ENCODE results near the gene SPON1.

Gene SPON1

DNA sequence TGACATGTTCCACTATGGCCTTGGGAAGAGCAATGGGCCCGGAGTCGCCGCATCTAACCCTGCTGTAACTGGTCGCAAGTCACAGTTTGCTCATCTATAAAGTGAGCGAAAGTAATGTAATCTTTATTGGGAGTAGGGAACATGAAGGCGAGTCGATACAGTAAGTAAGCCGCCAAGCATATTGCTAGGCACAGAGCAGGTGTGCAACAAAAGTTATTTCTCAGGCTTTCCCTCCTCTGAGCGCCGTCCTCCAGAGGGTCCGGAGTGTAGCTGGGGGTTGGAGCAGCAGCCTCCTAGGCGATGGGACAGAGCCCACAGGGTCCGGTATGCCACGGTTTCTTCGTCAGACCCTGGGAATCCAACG lies 343 bp upstream of the SPON1 start:
- Histone ChIP-seq H3K27me3 (ENCODE audit: low read length) (no peaks in the 10 kb centered on the region), H2AFZ (ENCODE audit: low read depth, low read length, severe bottlenecking) (no peak overlapping the region), H3K4me3 (ENCODE audit: insufficient read depth, low read length, poor library complexity, severe bottlenecking) (no peak overlapping the region)

DNA sequence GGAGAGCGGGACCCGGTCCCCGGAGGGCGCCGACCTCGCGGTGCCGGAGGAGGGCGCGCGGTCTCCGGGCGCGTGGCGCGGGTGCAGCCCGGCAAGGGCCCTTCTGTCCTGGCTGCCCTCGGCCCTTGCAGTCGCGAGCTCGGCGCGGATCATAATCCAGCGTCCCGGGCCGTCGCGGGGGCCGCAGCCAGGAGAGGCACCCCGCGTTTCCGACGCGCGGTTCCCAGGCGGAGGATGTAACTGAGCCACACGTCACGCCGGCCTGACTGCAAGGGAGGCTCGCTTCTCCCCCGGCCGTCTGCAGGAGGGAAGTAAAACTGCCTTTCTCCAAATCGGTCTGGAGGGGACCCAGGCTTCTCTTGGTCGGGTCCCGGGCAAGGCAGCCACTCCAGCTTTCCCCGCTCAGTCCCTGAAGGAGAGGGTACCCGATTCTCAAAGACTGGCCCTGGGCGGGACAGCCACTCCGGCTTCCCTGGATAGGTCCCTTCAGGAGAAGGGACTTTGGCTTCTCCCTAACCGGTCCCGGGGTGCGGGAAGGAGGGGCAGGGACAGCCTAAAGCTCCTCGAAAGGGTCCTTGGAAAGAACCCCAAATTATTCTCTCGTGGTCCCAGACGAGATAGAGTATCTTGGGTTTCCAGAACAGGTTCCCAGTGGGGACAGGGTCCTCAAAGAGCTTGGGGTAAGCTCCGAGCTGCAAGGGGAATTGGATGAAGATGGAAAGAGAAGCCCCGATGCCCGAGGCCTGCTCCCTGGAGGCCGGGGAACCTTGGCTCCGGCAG lies 836 bp downstream of the SPON1 start:
- no peak for TF ChIP-seq EZH2phosphoT487 (conservative IDR thresholded peaks at IDR 0.05; ENCODE audit: low read length)
- TF ChIP-seq, protein P1, sequence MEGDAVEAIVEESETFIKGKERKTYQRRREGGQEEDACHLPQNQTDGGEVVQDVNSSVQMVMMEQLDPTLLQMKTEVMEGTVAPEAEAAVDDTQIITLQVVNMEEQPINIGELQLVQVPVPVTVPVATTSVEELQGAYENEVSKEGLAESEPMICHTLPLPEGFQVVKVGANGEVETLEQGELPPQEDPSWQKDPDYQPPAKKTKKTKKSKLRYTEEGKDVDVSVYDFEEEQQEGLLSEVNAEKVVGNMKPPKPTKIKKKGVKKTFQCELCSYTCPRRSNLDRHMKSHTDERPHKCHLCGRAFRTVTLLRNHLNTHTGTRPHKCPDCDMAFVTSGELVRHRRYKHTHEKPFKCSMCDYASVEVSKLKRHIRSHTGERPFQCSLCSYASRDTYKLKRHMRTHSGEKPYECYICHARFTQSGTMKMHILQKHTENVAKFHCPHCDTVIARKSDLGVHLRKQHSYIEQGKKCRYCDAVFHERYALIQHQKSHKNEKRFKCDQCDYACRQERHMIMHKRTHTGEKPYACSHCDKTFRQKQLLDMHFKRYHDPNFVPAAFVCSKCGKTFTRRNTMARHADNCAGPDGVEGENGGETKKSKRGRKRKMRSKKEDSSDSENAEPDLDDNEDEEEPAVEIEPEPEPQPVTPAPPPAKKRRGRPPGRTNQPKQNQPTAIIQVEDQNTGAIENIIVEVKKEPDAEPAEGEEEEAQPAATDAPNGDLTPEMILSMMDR (IDR thresholded peaks at IDR 0.05; ENCODE audit: insufficient read depth, low read length, poor library complexity, severe bottlenecking): no peak
- Histone ChIP-seq H3K4me3 (ENCODE audit: insufficient read depth, low read length, poor library complexity, severe bottlenecking) (no peak overlapping the region), H3K27me3 (ENCODE audit: low read length) (no peaks in the 10 kb centered on the region), H3K36me3 (ENCODE audit: low read length) (no peaks in the 10 kb centered on the region), H3K9me2 (replicated peaks; ENCODE audit: insufficient read depth, low read length) (no peaks in the 10 kb centered on the region), H4K20me1 (ENCODE audit: low read depth, low read length) (no peaks in the 10 kb centered on the region), H3K4me2 (ENCODE audit: low read depth, low read length, poor library complexity, severe bottlenecking) (no peak overlapping the region), H3K79me2 (ENCODE audit: insufficient read depth, low read length) (no peaks in the 10 kb centered on the region), H3F3A (ENCODE audit: insufficient read depth) (no peaks in the 10 kb centered on the region), H2AFZ (ENCODE audit: low read depth, low read length, severe bottlenecking) (no peak overlapping the region), H3K27ac (ENCODE audit: low read depth, low read length) (no peak overlapping the region), H3K9ac (ENCODE audit: low read length) (no peak overlapping the region), H3K9me3 (ENCODE audit: insufficient read depth, low read length) (no peaks in the 10 kb centered on the region)

More for the DNA sequence above, 343 bp upstream of the SPON1 start:
- Histone ChIP-seq H3F3A (ENCODE audit: insufficient read depth) (no peaks in the 10 kb centered on the region), H3K9me2 (replicated peaks; ENCODE audit: insufficient read depth, low read length) (no peaks in the 10 kb centered on the region), H4K20me1 (ENCODE audit: low read depth, low read length) (no peaks in the 10 kb centered on the region), H3K79me2 (ENCODE audit: insufficient read depth, low read length) (no peaks in the 10 kb centered on the region), H3K9ac (ENCODE audit: low read length) (no peak overlapping the region), H3K9me3 (ENCODE audit: insufficient read depth, low read length) (no peaks in the 10 kb centered on the region), H3K36me3 (ENCODE audit: low read length) (no peaks in the 10 kb centered on the region), H3K27ac (ENCODE audit: low read depth, low read length) (no peak overlapping the region), H3K4me2 (ENCODE audit: low read depth, low read length, poor library complexity, severe bottlenecking) (no peak overlapping the region)
- TF ChIP-seq, protein P1 (IDR thresholded peaks at IDR 0.05; ENCODE audit: insufficient read depth, low read length, poor library complexity, severe bottlenecking): no peak
- no peak for TF ChIP-seq EZH2phosphoT487 (conservative IDR thresholded peaks at IDR 0.05; ENCODE audit: low read length)

DNA sequence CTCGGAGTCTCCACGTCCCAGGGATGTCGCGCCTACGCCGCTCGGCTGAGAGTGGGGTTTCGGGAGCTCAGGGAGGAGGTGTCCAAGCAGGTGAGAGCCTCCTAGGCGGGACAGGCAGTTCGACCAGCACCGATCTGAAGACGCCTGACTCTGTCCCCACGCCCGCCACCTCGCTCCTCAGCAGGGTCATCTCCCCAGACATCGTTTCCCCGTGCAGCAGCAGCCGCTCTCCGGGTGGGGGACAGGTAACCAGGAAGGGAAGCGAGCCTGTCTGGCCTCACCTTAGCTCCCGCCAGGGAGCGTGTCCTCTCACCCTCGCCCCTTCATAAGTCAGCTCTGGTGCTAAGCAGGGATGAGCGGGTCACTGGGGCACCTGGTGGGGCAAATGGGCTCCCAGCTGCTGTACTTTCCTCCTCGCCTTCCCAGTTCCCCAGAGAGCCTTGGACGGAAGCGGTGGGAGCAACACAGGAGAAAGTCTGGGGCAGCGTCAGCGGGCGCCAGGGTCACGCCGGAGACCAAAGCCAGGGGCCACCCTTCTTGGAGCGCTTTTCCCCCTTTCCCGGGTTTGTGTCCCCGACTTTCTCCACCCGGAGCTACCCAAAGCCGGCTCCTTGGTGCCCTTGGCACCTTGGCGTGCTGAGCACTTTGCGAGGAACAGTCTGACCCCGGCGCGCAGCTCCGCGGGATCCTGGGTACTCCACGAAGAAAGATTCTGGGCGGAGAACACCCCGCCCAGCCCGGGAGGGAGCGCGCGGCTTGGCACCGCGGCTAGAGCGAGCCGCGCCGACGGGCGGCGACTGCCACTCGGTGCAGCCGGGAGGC lies 1.6 kb downstream of the SPON1 start:
- H3K9me2 ChIP-seq (replicated peaks; ENCODE audit: insufficient read depth, low read length): no peaks in the 10 kb centered on the region
- no peak overlapping the region for H2AFZ ChIP-seq (ENCODE audit: low read depth, low read length, severe bottlenecking)
- H3K4me3 ChIP-seq (ENCODE audit: insufficient read depth, low read length, poor library complexity, severe bottlenecking): no peak overlapping the region
- no peaks in the 10 kb centered on the region for H3K36me3 ChIP-seq (ENCODE audit: low read length)
- H3K4me2 ChIP-seq (ENCODE audit: low read depth, low read length, poor library complexity, severe bottlenecking): no peak overlapping the region
- TF ChIP-seq, protein P1 (IDR thresholded peaks at IDR 0.05; ENCODE audit: insufficient read depth, low read length, poor library complexity, severe bottlenecking): no peak
- no peak for TF ChIP-seq EZH2phosphoT487 (conservative IDR thresholded peaks at IDR 0.05; ENCODE audit: low read length)
- no peaks in the 10 kb centered on the region for H3F3A ChIP-seq (ENCODE audit: insufficient read depth)
- H3K9me3 ChIP-seq (ENCODE audit: insufficient read depth, low read length): no peaks in the 10 kb centered on the region
- no peak overlapping the region for H3K9ac ChIP-seq (ENCODE audit: low read length)
- H4K20me1 ChIP-seq (ENCODE audit: low read depth, low read length): no peaks in the 10 kb centered on the region
- H3K27ac ChIP-seq (ENCODE audit: low read depth, low read length): no peak overlapping the region
- no peaks in the 10 kb centered on the region for H3K79me2 ChIP-seq (ENCODE audit: insufficient read depth, low read length)
- H3K27me3 ChIP-seq (ENCODE audit: low read length): no peaks in the 10 kb centered on the region
